Endothelial cell of umbilical vein (primary cell): ENCODE data around the gene MXI1. TPM values are rescaled to one million over a fixed set of nuclear protein-coding genes. Genes with fewer than 3 reads are reported as not detected.

Source experiments
- BruUV-seq: library from RNA; stranded (reverse); fragments of 400-500 nt; replicated peaks from 2 replicates; lab custom pipeline; 2021; lab: Mats Ljungman, UMichigan
- CTCF ChIA-PET: fragments of 300-600, 350-600 bp; sonication (Branson Sonifier 250); formaldehyde crosslinking; loops from one replicate; lab custom pipeline; 2021; ENCODE audit warnings: antibody characterized with exemption, inconsistent platforms; lab: Charles Lee
- POLR2A ChIA-PET: fragments of 300-600, 350-600 bp; sonication (Branson Sonifier 250); formaldehyde crosslinking; loops from one replicate; lab custom pipeline; 2021; ENCODE audit warnings: antibody characterized with exemption, inconsistent platforms; lab: Charles Lee
- DNase-seq: peaks from one replicate; pipeline ENCODE4 v3.0.0-alpha.2; 2011; ENCODE audit warnings: low read depth, low spot score
- FAIRE-seq: peaks from 2 replicates; lab custom pipeline; 2011; peaks lifted over from hg19 to GRCh38; lab: Jason Lieb, UNC
- H2AFZ ChIP-seq: 2 replicates; pipeline ENCODE4 v1.6.0; 2012; ENCODE audit warnings: low read depth, low read length, control low read depth, inconsistent platforms
- H3K27ac ChIP-seq: 2 replicates; pipeline ENCODE4 v1.5.1; 2011; ENCODE audit warnings: low read depth, mild to moderate bottlenecking, control low read depth, low read length, moderate library complexity; ENCODE audit not compliant: insufficient read depth
- H3K27me3 ChIP-seq, 2 experiments: 2 replicates each; pipeline versions ENCODE4 v1.6.0 to v1.6.1; 2011; ENCODE audit warnings: low read length in 2 of 2, mixed read lengths in 1 of 2; ENCODE audit not compliant: control insufficient read depth in 2 of 2, insufficient read depth in 2 of 2
- H3K36me3 ChIP-seq, 2 experiments: 2 replicates in 1 of 2; 3 replicates in 1 of 2; pipeline ENCODE4 v1.5.1; 2011; ENCODE audit warnings: low read length in 2 of 2, mild to moderate bottlenecking in 1 of 2, moderate library complexity in 1 of 2; ENCODE audit not compliant: control insufficient read depth in 2 of 2, insufficient read depth in 2 of 2; ENCODE audit errors: extremely low read depth in 1 of 2
- H3K4me1 ChIP-seq: 3 replicates; pipeline ENCODE4 v1.5.1; 2011; ENCODE audit warnings: mild to moderate bottlenecking, low read length; ENCODE audit not compliant: control insufficient read depth, insufficient read depth; ENCODE audit errors: extremely low read depth
- H3K4me2 ChIP-seq: 2 replicates; pipeline ENCODE4 v1.6.1; 2011; ENCODE audit warnings: low read length, control low read depth, mixed read lengths; ENCODE audit not compliant: insufficient read depth
- H3K4me3 ChIP-seq, 3 experiments: fragments of 200-600 bp in 1 of 3; sonication (generic), shearing (Covaris generic) in 1 of 3; replicated peaks in 1 of 3; 2 replicates each; pipeline ENCODE4 v1.5.1; 2011 to 2016; ENCODE audit warnings: control low read depth in 3 of 3, low read length in 3 of 3, mild to moderate bottlenecking in 2 of 3, inconsistent platforms in 1 of 3, low read depth in 1 of 3, moderate library complexity in 1 of 3; ENCODE audit not compliant: insufficient read depth in 1 of 3
- H3K79me2 ChIP-seq: 2 replicates; pipeline ENCODE4 v1.6.0; 2012; ENCODE audit warnings: low read length, inconsistent platforms; ENCODE audit not compliant: control insufficient read depth, insufficient read depth
- H3K9ac ChIP-seq: replicated peaks from 2 replicates; pipeline ENCODE3; 2011; ENCODE audit warnings: low read length, control low read depth; ENCODE audit not compliant: insufficient read depth; ENCODE audit errors: extremely low read depth
- H3K9me1 ChIP-seq: replicated peaks from 3 replicates; pipeline ENCODE4 v1.6.0; 2011; ENCODE audit warnings: mild to moderate bottlenecking, low read length; ENCODE audit not compliant: control insufficient read depth, insufficient read depth; ENCODE audit errors: extremely low read depth
- H3K9me3 ChIP-seq: replicated peaks from 2 replicates; pipeline ENCODE4 v1.5.1; 2012; ENCODE audit warnings: low read length, inconsistent platforms; ENCODE audit not compliant: control insufficient read depth, insufficient read depth
- H4K20me1 ChIP-seq: replicated peaks from 2 replicates; pipeline ENCODE3; 2011; ENCODE audit warnings: mild to moderate bottlenecking, low read length; ENCODE audit not compliant: control insufficient read depth, insufficient read depth; ENCODE audit errors: extremely low read depth
- EZH2 ChIP-seq: IDR thresholded peaks from 2 replicates; pipeline ENCODE4 v1.6.1; 2012; ENCODE audit warnings: borderline replicate concordance, low read depth, mild to moderate bottlenecking, moderate library complexity, low read length, inconsistent platforms; ENCODE audit not compliant: severe bottlenecking
- FOS ChIP-seq: IDR thresholded peaks from 2 replicates; pipeline ENCODE4 v1.6.1; 2011; ENCODE audit warnings: mild to moderate bottlenecking, low read length, moderate library complexity, borderline replicate concordance; ENCODE audit not compliant: insufficient read depth
- GATA2 ChIP-seq: IDR thresholded peaks from 2 replicates; pipeline ENCODE4 v1.7.0; 2011; ENCODE audit warnings: low read depth, mild to moderate bottlenecking, moderate library complexity, mixed read lengths, low read length; ENCODE audit not compliant: insufficient read length, insufficient read depth
- JUN ChIP-seq: IDR thresholded peaks from 2 replicates; pipeline ENCODE4 v1.6.1; 2011; ENCODE audit warnings: borderline replicate concordance, low read depth; ENCODE audit not compliant: insufficient read length, insufficient read depth
- MYC ChIP-seq: IDR thresholded peaks from one replicate; pipeline ENCODE4 v1.6.1; 2011; ENCODE audit warnings: mild to moderate bottlenecking, low read depth, low read length
- POLR2A ChIP-seq: IDR thresholded peaks from 2 replicates; pipeline ENCODE4 v1.6.1; 2012; ENCODE audit warnings: low read depth, mild to moderate bottlenecking, control low read depth, low read length
- POLR2AphosphoS5 ChIP-seq: IDR thresholded peaks from 2 replicates; pipeline ENCODE4 v1.6.1; 2012; ENCODE audit warnings: low read depth, mild to moderate bottlenecking, control low read depth, low read length, moderate library complexity; ENCODE audit not compliant: insufficient read depth
- dilution Hi-C: fragments of 300-500 bp; cut with MboI; formaldehyde crosslinking; loops from one replicate; pipeline ENCODE4 v1.15.0; 2019; ENCODE audit warnings: low sequenced_read_pairs; ENCODE audit not compliant: extremely low pct_ligation_motif_present
- intact Hi-C: fragments of 100-400 bp; cut with micrococcal nuclease; formaldehyde crosslinking; loops from one replicate; pipeline ENCODE4 v1.10.0; 2022
- polyA plus RNA-seq, 4 experiments: library from polyadenylated mRNA; depleted of rRNA in 3 of 4; stranded (reverse) in 3 of 4; unstranded in 1 of 4; fragments of >200 nt; gene quantifications; 2 replicates each; pipeline versions ENCODE4 v1.2.1 to v1.2.3, GENCODE V29; 2011 to 2012; ENCODE audit warnings: missing spikeins in 1 of 4
- total RNA-seq: library from RNA; stranded (reverse); gene quantifications from 2 replicates; pipeline ENCODE4 v1.2.3, GENCODE V29; 2021
- TF ChIP-seq, protein P1 (sequence below): IDR thresholded peaks from 2 replicates; pipeline ENCODE4 v1.6.1; 2011; ENCODE audit not compliant: insufficient read depth, insufficient read length
- TF ChIP-seq, protein P2 (sequence below), 2 donors: IDR thresholded peaks; 1 replicate in 1 of 2; 2 replicates in 1 of 2; pipeline ENCODE4 v1.5.1; 2011; ENCODE audit warnings: low read length in 2 of 2, mild to moderate bottlenecking in 2 of 2, moderate library complexity in 2 of 2, control low read depth in 1 of 2, inconsistent platforms in 1 of 2, low read depth in 1 of 2; ENCODE audit not compliant: insufficient read depth in 1 of 2; ENCODE audit errors: extremely low read depth in 1 of 2

MXI1 gene
- total and polyA plus RNA-seq, 2 donors (not counting 3 experiments of a cell fraction or from before 2014, with no cell fraction given), result 2.7 to 8.5 TPM

DNA sequence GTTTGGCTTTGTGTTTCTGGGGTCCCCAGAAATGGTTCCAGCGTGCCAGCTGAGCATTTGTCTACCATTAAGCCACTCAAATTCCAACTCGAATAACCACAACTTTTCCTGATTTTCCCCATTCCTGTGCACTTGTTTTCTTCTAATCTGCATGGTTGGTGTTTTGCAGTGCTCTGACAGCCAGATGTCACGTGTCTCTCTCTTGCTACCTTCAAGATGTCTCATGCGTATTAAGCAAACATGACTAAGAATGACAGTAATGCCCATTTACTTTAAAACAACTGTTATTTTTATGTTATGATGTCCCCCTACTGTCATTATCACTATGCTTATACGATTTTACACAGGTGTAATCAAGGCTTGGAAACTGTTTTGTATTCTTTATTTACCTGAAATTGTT lies 35.2 kb upstream of the MXI1 start:
- POLR2A ChIA-PET, result no interaction called here
- CTCF ChIA-PET, result interaction anchor here (1.0 to 1.4 kb wide), 2 partner anchors 10 to 13 kb away, joined by 4 read pairs; no protein-coding TSS in a partner anchor

More for the DNA sequence above, 35.2 kb upstream of the MXI1 start:
- no peak overlapping the region for H3K9ac ChIP-seq
- no peaks in the 10 kb centered on the region for H3K9me1 ChIP-seq
- no peaks in the 10 kb centered on the region for H3K79me2 ChIP-seq
- H3K4me3 ChIP-seq, result no peak overlapping the region
- no peak overlapping the region for H2AFZ ChIP-seq
- H3K27ac ChIP-seq, result no peak overlapping the region
- H4K20me1 ChIP-seq, result no peaks in the 10 kb centered on the region
- intact Hi-C loops, result no loop called here
- FAIRE-seq (no peak), DNase-seq (no peak)
- dilution Hi-C loops, result no loop called here
- no peaks in the 10 kb centered on the region for H3K9me3 ChIP-seq
- H3K27me3 ChIP-seq, result peaks cover 31 to 32% of the 10 kb centered on the region in 2 experiments
- no peaks in the 10 kb centered on the region for H3K36me3 ChIP-seq
- no peak overlapping the region for H3K4me2 ChIP-seq
- TF ChIP-seq GATA2, result no peak
- TF ChIP-seq, protein P1, sequence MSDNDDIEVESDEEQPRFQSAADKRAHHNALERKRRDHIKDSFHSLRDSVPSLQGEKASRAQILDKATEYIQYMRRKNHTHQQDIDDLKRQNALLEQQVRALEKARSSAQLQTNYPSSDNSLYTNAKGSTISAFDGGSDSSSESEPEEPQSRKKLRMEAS, result no peak
- TF ChIP-seq JUN, result no peak
- no peak for TF ChIP-seq FOS
- TF ChIP-seq MYC, result no peak
- TF ChIP-seq, protein P2, sequence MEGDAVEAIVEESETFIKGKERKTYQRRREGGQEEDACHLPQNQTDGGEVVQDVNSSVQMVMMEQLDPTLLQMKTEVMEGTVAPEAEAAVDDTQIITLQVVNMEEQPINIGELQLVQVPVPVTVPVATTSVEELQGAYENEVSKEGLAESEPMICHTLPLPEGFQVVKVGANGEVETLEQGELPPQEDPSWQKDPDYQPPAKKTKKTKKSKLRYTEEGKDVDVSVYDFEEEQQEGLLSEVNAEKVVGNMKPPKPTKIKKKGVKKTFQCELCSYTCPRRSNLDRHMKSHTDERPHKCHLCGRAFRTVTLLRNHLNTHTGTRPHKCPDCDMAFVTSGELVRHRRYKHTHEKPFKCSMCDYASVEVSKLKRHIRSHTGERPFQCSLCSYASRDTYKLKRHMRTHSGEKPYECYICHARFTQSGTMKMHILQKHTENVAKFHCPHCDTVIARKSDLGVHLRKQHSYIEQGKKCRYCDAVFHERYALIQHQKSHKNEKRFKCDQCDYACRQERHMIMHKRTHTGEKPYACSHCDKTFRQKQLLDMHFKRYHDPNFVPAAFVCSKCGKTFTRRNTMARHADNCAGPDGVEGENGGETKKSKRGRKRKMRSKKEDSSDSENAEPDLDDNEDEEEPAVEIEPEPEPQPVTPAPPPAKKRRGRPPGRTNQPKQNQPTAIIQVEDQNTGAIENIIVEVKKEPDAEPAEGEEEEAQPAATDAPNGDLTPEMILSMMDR (IDR thresholded peaks at IDR 0.05; ENCODE audit: extremely low read depth in 1 of 2, insufficient read depth in 1 of 2, low read depth in 1 of 2, low read length in 2 of 2), result no peak
- no peak for TF ChIP-seq POLR2AphosphoS5
- no peak for TF ChIP-seq POLR2A
- TF ChIP-seq EZH2, result no peak
- no TSS peak for BruUV-seq
- H3K4me1 ChIP-seq, result peaks cover 14% of the 10 kb centered on the region
